CD4-positive, alpha-beta T cell treated with Interleukin-17A for 4 hours (primary cell): ENCODE data around the gene NDUFA8.

Experiments
- DNase-seq: peaks from one replicate; pipeline ENCODE4 v3.0.0-alpha.2; 2020; ENCODE audit warnings: mixed read lengths

NDUFA8 gene

GRCh38 chr9:122183501-122183900, 23.9 kb upstream of the NDUFA8 start:
- no peak for DNase-seq

GRCh38 chr9:122180633-122181032, 21.1 kb upstream of the NDUFA8 start:
- no peak for DNase-seq

- DNase-seq = no peak
These were observed 20.1 kb upstream of the NDUFA8 start for GRCh38 chr9:122179690-122180074.

DNA sequence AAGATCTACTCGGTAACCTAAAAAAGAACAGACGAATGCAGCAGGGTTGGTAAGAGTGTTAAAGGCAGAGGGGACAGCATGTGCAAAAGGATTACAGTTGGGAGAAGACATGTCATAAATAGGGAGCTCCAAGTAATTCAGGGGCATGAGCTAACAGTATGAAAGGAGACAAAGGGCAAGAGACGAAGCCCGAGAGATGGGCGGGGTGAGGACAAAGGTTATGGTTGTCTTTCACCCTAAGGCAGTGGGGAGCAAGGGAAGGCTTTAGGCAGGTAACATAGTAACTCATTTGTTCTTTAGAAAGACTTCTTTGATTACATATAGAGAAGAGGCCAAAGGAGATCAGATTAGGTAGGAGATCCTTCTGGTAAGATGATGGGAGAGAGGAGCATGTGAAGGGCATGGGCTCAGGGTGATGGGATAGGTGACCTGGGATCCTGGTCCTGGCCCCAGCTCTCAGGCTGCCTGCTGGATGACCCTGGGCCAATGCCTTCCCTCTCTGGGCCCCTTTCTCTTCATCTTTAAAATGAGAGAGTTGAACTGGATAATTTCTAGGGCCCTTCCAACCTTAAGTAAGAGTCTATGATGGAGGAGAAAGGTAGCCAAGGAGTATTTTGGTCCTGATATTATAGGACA, 19.6 kb upstream of the NDUFA8 start:
- DNase-seq = no peak

GRCh38 chr9:122176916-122177315, 17.3 kb upstream of the NDUFA8 start:
- DNase-seq = no peak

GRCh38 chr9:122173670-122174069, 14.1 kb upstream of the NDUFA8 start:
- no peak for DNase-seq

- no peak for DNase-seq
These were observed 12.6 kb upstream of the NDUFA8 start for GRCh38 chr9:122172131-122172530.

- DNase-seq = no peak
These were observed 8.8 kb upstream of the NDUFA8 start for GRCh38 chr9:122168356-122168755.

DNA sequence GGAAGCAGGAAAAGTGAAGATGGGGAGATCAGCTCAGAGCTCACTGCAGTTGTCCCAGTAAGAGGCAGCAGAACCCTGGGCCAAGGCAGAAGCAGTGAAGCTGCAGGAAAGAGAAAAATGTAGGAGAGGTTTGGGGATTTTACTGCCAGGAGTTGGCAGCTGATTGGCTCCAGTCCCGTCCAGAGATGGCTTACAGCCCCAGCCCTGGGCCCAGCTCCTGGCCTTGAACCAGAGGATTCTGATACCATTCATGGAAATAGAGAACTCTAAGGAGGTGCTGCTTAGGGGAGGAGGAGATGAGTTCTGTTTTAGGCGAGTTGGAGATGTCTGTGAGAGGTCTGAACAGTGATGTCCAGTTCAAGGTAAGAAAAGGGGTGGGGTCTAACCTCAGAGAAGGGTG, 4.7 kb upstream of the NDUFA8 start:
- no peak for DNase-seq

- DNase-seq = no peak
These were observed 2.8 kb upstream of the NDUFA8 start for GRCh38 chr9:122162415-122162814.

- no peak for DNase-seq
These were observed 307 bp upstream of the NDUFA8 start for GRCh38 chr9:122159925-122160246.

DNA sequence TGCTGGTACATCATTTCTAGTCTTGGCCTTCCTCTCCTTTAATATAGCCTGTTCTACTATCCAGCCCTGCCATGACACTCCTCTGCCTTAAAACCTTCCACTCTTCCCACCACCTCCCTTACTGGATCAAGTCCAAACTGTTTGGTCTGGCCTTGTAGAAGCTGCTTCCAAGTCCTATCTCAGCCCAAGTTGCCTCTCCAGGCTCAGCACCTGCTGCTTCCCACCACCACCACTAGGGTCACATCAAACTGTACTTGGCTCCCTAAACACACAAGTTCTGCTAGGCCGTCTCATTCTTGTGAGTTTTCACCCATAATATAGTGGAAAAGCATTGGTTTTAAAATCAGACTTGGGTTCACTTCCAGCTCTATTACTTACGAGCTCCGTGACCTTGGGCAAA, 1.4 kb downstream of the NDUFA8 start:
- peak; percentile 11 for DNase-seq

GRCh38 chr9:122155796-122156195, 3.8 kb downstream of the NDUFA8 start:
- no peak for DNase-seq

DNA sequence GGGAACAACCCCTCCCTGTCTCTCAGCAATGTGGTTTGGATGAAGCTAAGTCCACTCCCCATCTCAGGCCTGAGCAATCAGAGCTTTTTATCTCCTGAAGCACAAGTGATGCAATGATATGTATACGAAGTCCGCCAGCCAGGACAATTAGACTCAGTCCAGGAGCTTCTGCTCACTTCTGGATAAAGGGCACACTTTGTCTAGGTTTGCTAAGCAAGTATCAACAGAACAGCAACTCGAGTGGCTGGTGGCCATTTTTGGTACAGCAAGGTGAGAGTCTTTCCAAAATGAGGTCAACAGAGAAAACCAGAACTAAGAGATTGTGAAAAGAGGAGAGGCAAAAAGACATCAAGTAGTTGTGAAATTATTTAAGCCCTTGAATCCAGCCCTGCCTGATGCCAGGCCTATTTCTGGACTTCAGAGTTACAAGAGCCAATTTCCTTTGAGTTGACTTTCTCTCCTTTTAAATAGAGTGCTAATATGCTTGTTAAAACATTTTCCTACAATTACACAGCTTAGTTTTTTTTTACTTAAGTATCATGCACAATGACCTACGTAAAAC, 8.2 kb downstream of the NDUFA8 start:
- no peak for DNase-seq

DNA sequence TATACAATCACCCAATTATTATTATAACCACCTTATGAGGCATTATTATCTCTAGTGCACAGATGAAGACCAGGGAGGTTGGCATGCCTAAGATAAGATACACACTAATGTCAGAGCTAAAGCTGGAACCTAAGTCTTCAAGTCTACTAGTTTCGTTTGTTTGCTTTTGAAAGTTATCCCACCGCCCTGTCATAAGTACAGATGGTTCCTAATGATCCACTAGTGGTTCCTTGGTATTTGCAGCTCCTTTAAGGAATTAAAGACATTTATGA, 14.1 kb downstream of the NDUFA8 start:
- DNase-seq = no peak

GRCh38 chr9:122144836-122145591, 14.6 kb downstream of the NDUFA8 start:
- DNase-seq = no peak

DNA sequence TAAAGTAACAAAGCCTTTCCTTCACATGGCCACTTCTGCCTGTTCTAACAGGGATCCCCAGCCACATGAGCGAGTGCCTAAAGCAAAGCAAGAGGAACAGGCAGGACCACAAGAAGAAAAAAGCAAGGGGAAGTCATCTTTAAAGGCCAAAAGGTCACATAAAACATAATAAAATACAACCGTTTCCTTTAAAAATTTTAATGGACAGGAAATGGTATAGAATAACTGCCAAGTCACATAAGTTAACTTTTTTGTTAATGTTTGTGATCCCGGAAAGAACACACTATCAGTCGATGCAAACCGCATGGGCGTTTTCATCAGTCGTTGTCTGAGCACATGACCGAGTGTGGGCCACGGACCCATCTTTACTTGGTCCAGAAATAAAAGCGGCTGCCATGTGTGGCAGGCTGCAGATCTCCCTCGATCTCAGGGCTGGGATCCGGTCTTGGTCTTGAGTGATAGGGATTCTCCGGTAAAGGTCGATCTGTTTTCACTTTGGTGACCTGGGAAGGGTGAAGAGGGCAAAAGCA, 15.6 kb downstream of the NDUFA8 start:
- no peak for DNase-seq

GRCh38 chr9:122143296-122143695, 16.3 kb downstream of the NDUFA8 start:
- DNase-seq = no peak

GRCh38 chr9:122141671-122142070, 17.9 kb downstream of the NDUFA8 start:
- no peak for DNase-seq

- no peak for DNase-seq
These were observed 19.0 kb downstream of the NDUFA8 start for GRCh38 chr9:122140368-122141193.

DNA sequence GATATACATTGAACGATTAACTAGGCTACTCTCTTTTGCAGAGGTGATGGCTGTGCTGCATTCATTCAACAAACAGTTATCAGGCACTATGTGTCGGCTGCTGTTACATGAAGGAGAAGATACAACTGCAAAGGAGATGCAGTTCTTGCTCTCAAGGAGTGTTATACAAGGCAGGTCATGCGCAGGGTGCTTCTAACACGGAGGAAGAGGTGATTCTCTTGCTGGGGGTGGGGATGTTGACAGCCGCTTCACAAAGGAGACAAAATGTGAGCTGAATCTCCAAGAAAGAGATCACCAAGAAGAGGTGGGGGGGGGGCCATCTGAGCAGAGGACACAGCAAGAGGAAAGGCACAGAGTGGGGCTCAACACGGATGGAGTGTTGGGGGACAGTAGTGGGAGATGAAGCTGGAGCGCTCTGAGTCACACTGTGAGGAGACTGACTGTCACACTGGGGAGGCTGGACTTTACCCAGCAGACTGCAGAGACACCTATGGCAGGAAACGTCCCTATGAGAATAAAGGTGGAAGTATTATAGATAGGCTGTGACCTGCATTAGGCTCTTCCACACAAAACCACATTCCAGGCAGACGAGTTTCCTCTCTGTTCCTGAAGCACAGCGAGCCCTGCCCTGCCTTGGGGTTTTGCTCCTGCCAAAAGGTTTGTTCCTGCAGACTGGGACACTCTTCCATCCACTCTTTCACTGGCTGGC, 20.9 kb downstream of the NDUFA8 start:
- DNase-seq = no peak

GRCh38 chr9:122135529-122135859, 24.1 kb downstream of the NDUFA8 start:
- DNase-seq = no peak
